K562 (cell line): Measurements from ENCODE around the gene CBY3. TPM values are rescaled to one million over a fixed set of nuclear protein-coding genes. Genes with fewer than 3 reads are reported as not detected.

Source experiments
- ELK1 ChIP-seq: sonication (generic); formaldehyde crosslinking; IDR thresholded peaks from 2 replicates; pipeline ENCODE4 v1.8.1; 2022; ENCODE audit warnings: missing genetic modification reagents
- FOXM1 ChIP-seq, 2 experiments: fragments of 450-650 bp in 1 of 2; sonication (generic) in 1 of 2; formaldehyde crosslinking in 1 of 2; IDR thresholded peaks; 2 replicates each; pipeline versions ENCODE4 v1.6.1 to v1.9.0; 2017 to 2022; ENCODE audit warnings: low read depth in 2 of 2, mild to moderate bottlenecking in 2 of 2, missing genetic modification reagents in 1 of 2, moderate library complexity in 1 of 2
- GTF2A2 ChIP-seq: IDR thresholded peaks from 2 replicates; pipeline ENCODE4 v1.6.1; 2016; ENCODE audit warnings: mild to moderate bottlenecking, missing genetic modification characterization, missing compliant biosample characterization
- IRF1 ChIP-seq: sonication (generic); formaldehyde crosslinking; IDR thresholded peaks from 2 replicates; pipeline ENCODE4 v1.8.0; 2022; ENCODE audit warnings: missing genetic modification reagents, mild to moderate bottlenecking, borderline replicate concordance
- KLF16 ChIP-seq: IDR thresholded peaks from 2 replicates; pipeline ENCODE4 v1.6.1; 2016; ENCODE audit warnings: antibody characterized with exemption
- MEIS2 ChIP-seq: fragments of 450-650 bp; IDR thresholded peaks from 2 replicates; pipeline ENCODE4 v1.6.1; 2014; ENCODE audit warnings: mild to moderate bottlenecking; ENCODE audit not compliant: partially characterized antibody
- RBM15 ChIP-seq: fragments of 200-400 bp; formaldehyde crosslinking; IDR thresholded peaks from 2 replicates; pipeline ENCODE4 v1.6.1; 2018; ENCODE audit warnings: mild to moderate bottlenecking, low read length, moderate library complexity; ENCODE audit not compliant: insufficient read depth
- SLC30A9 ChIP-seq: fragments of 250-450 bp; sonication (Bioruptor Pico); IDR thresholded peaks from 2 replicates; pipeline ENCODE4 v1.8.0; 2022; ENCODE audit warnings: mild to moderate bottlenecking, moderate library complexity
- TARDBP ChIP-seq: fragments of 450-650 bp; IDR thresholded peaks from 2 replicates; pipeline ENCODE4 v1.6.1; 2016
- TEAD4 ChIP-seq, 2 experiments: sonication (generic) in 1 of 2; formaldehyde crosslinking in 1 of 2; IDR thresholded peaks; 2 replicates each; pipeline versions ENCODE4 v1.6.1 to v1.8.0; 2012 to 2022; ENCODE audit warnings: borderline replicate concordance in 1 of 2, inconsistent platforms in 1 of 2, low read length in 1 of 2, mild to moderate bottlenecking in 1 of 2, missing genetic modification reagents in 1 of 2
- polyA plus RNA-seq, 8 experiments: library from polyadenylated mRNA; depleted of rRNA in 4 of 8; stranded (reverse) in 5 of 8; unstranded in 3 of 8; fragments of >200 nt; fragmentation: Nextera tagmentation in 2 of 8; fragmentation: Illumina TruSeq in 1 of 8; extraction: Ambion mirVana in 2 of 8; extraction: Trizol in 1 of 8; gene quantifications; 2 replicates each; pipeline versions ENCODE4 v1.2.1 to v1.2.3, GENCODE V29; 2011 to 2014; ENCODE audit warnings: inconsistent platforms in 1 of 8, missing spikeins in 1 of 8
- total RNA-seq, 7 experiments: library from RNA; depleted of rRNA in 6 of 7; stranded (reverse); fragments of >200 nt in 6 of 7; fragmentation: Illumina TruSeq in 2 of 7; extraction: Trizol in 2 of 7; gene quantifications; 2 replicates each; pipeline versions ENCODE4 v1.2.1 to v1.2.3, GENCODE V29; 2011 to 2021; ENCODE audit warnings: low replicate concordance in 1 of 7
- TF ChIP-seq, protein P1 (sequence below): fragments of 150-350 bp; IDR thresholded peaks from 2 replicates; pipeline ENCODE4 v1.6.1; 2014; ENCODE audit warnings: low read depth, mild to moderate bottlenecking, low read length, borderline replicate concordance
- TF ChIP-seq, protein P2 (sequence below): IDR thresholded peaks from 2 replicates; pipeline ENCODE4 v1.6.1; 2012; ENCODE audit warnings: low read depth, low read length, improper control_type of control experiment, borderline replicate concordance
- TF ChIP-seq, protein P3 (sequence below), 3 experiments: fragments of 200-800 bp in 1 of 3; sonication (Bioruptor generic) in 1 of 3; sonication (generic) in 1 of 3; formaldehyde crosslinking in 1 of 3; IDR thresholded peaks; 2 replicates each; pipeline versions ENCODE4 v1.6.1 to v1.8.0; 2016 to 2022; ENCODE audit warnings: mild to moderate bottlenecking in 2 of 3, missing compliant biosample characterization in 2 of 3, missing genetic modification characterization in 2 of 3, missing genetic modification reagents in 1 of 3
- TF ChIP-seq, protein P4 (sequence below): fragments of 450-650 bp; IDR thresholded peaks from 2 replicates; pipeline ENCODE4 v1.6.1; 2016; ENCODE audit warnings: borderline replicate concordance

The CBY3 gene
- total and polyA plus RNA-seq, 9 of the 15 experiments (the other 6 are each of a cell fraction or from before 2014, with no cell fraction given): not detected

DNA sequence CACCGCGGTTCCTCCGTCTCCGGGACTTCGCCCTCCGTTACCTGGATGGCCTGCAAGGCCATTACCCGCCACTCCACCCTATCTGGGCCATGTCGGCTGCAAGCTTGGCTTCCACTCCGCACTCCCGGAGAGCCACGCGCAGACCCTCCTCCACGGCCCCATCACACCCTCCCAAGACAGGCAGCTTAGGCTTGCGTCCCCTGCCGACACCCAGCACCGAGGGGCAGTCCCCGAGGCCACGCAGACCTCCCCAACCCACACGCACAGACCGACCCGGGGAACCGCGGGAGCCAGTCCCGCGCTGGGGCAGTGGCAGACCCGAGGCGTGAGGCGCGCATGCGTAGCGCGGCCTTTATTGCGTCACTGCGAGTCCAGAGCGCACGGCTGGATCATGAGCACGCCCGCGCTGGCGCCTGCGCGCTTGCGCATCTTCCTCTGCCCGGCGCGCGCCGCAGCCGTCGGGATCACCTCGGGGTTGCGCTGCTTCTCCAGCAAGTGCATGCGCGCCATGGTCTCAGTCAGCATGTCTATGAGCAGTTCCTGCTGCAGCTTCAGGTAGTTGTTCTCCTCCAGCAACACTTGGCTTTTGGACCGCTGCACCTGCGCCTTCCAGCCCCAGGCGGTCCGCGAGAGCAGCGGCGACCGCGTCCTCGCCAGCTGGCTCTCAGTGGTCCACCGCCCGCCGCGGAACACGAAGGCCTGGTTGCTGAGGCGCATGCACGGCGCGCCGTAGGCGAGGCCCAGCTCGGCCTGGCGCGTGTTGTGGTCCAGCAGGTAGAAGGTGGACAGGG lies 2.4 kb downstream of the CBY3 start (continued):
- TF ChIP-seq TEAD4 (IDR thresholded peaks at IDR 0.05; ENCODE audit: low read length) (no peak), TEAD4 (CRISPR knock-in tag; IDR thresholded peaks at IDR 0.05; ENCODE audit: borderline replicate concordance) (no peak), FOXM1 (IDR thresholded peaks at IDR 0.05; ENCODE audit: low read depth) (no peak), FOXM1 (CRISPR knock-in tag; IDR thresholded peaks at IDR 0.05; ENCODE audit: low read depth) (peak; percentile 46), GTF2A2 (tag) (no peak), IRF1 (CRISPR knock-in tag) (no peak), RBM15 (0 out of 2 replicates have a peak, but pooled peaks have one; percentile 39), ELK1 (CRISPR knock-in tag) (no peak), KLF16 (no peak), TARDBP (peak; percentile 58; the same call in 1 of the 2 replicates), MEIS2 (peak; percentile 96), SLC30A9 (CRISPR knock-in tag) (no peak)
- TF ChIP-seq, protein P1, sequence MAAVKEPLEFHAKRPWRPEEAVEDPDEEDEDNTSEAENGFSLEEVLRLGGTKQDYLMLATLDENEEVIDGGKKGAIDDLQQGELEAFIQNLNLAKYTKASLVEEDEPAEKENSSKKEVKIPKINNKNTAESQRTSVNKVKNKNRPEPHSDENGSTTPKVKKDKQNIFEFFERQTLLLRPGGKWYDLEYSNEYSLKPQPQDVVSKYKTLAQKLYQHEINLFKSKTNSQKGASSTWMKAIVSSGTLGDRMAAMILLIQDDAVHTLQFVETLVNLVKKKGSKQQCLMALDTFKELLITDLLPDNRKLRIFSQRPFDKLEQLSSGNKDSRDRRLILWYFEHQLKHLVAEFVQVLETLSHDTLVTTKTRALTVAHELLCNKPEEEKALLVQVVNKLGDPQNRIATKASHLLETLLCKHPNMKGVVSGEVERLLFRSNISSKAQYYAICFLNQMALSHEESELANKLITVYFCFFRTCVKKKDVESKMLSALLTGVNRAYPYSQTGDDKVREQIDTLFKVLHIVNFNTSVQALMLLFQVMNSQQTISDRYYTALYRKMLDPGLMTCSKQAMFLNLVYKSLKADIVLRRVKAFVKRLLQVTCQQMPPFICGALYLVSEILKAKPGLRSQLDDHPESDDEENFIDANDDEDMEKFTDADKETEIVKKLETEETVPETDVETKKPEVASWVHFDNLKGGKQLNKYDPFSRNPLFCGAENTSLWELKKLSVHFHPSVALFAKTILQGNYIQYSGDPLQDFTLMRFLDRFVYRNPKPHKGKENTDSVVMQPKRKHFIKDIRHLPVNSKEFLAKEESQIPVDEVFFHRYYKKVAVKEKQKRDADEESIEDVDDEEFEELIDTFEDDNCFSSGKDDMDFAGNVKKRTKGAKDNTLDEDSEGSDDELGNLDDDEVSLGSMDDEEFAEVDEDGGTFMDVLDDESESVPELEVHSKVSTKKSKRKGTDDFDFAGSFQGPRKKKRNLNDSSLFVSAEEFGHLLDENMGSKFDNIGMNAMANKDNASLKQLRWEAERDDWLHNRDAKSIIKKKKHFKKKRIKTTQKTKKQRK: no peak
- TF ChIP-seq, protein P2, sequence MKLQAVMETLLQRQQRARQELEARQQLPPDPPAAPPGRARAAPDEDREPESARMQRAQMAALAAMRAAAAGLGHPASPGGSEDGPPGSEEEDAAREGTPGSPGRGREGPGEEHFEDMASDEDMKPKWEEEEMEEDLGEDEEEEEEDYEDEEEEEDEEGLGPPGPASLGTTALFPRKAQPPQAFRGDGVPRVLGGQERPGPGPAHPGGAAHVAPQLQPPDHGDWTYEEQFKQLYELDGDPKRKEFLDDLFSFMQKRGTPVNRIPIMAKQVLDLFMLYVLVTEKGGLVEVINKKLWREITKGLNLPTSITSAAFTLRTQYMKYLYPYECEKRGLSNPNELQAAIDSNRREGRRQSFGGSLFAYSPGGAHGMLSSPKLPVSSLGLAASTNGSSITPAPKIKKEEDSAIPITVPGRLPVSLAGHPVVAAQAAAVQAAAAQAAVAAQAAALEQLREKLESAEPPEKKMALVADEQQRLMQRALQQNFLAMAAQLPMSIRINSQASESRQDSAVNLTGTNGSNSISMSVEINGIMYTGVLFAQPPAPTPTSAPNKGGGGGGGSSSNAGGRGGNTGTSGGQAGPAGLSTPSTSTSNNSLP: no peak
- TF ChIP-seq, protein P3, sequence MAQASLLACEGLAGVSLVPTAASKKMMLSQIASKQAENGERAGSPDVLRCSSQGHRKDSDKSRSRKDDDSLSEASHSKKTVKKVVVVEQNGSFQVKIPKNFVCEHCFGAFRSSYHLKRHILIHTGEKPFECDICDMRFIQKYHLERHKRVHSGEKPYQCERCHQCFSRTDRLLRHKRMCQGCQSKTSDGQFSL (CRISPR knock-in tag; IDR thresholded peaks at IDR 0.05): no peak
- TF ChIP-seq, protein P3 (tag; IDR thresholded peaks at IDR 0.05): no peak
- TF ChIP-seq, protein P4, sequence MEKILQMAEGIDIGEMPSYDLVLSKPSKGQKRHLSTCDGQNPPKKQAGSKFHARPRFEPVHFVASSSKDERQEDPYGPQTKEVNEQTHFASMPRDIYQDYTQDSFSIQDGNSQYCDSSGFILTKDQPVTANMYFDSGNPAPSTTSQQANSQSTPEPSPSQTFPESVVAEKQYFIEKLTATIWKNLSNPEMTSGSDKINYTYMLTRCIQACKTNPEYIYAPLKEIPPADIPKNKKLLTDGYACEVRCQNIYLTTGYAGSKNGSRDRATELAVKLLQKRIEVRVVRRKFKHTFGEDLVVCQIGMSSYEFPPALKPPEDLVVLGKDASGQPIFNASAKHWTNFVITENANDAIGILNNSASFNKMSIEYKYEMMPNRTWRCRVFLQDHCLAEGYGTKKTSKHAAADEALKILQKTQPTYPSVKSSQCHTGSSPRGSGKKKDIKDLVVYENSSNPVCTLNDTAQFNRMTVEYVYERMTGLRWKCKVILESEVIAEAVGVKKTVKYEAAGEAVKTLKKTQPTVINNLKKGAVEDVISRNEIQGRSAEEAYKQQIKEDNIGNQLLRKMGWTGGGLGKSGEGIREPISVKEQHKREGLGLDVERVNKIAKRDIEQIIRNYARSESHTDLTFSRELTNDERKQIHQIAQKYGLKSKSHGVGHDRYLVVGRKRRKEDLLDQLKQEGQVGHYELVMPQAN: peak; percentile 89
